Suprapubic skin (tissue), 4 donors: ENCODE results near the gene RIMBP2. TPM values are rescaled to one million over a fixed set of nuclear protein-coding genes. Genes with fewer than 3 reads are reported as not detected.

Experiments used
- DNase-seq, 2 donors: peaks; one replicate each; pipeline ENCODE4 v3.0.0-alpha.2; 2019; ENCODE audit warnings: low spot score in 2 of 2
- H3K27ac ChIP-seq: fragments of 200-600 bp; sonication (generic); one replicate; pipeline ENCODE4 v1.5.1; 2019
- H3K27me3 ChIP-seq: fragments of 200-600 bp; sonication (generic); one replicate; pipeline ENCODE4 v1.5.1; 2019
- H3K36me3 ChIP-seq: fragments of 200-600 bp; sonication (generic); one replicate; pipeline ENCODE4 v1.5.1; 2019
- H3K4me1 ChIP-seq: fragments of 200-600 bp; sonication (generic); one replicate; pipeline ENCODE4 v1.5.1; 2019
- H3K4me3 ChIP-seq: fragments of 200-600 bp; sonication (generic); one replicate; pipeline ENCODE4 v1.5.1; 2019; ENCODE audit warnings: mild to moderate bottlenecking
- H3K9me3 ChIP-seq: fragments of 200-600 bp; sonication (generic); one replicate; pipeline ENCODE4 v1.5.1; 2019
- EP300 ChIP-seq: sonication (generic); formaldehyde crosslinking; IDR thresholded peaks from one replicate; pipeline ENCODE4 v1.6.1; 2017; ENCODE audit warnings: antibody characterized with exemption
- POLR2A ChIP-seq, 2 donors: fragments of 450-650 bp; IDR thresholded peaks; one replicate each; pipeline ENCODE4 v1.6.1; 2017; ENCODE audit warnings: antibody characterized with exemption in 2 of 2, mild to moderate bottlenecking in 2 of 2, moderate library complexity in 2 of 2
- POLR2AphosphoS5 ChIP-seq, 3 donors: sonication (generic); formaldehyde crosslinking; IDR thresholded peaks; one replicate each; pipeline ENCODE4 v1.6.1; 2017; ENCODE audit warnings: antibody characterized with exemption in 3 of 3
- WGBS: methylation state at CpG from one replicate; pipeline ENCODE4 v1.1.5; 2018; 5-methylcytosine and 5-hydroxymethylcytosine counted together
- total RNA-seq, 4 donors: library from RNA; depleted of rRNA; stranded (reverse); fragments of >200 nt; gene quantifications; one replicate each; pipeline ENCODE4 v1.1.0, GENCODE V29; 2016
- TF ChIP-seq, protein P1 (sequence below), 2 donors: fragments of 200-600 bp in 1 of 2; fragments of 450-650 bp in 1 of 2; sonication (generic) in 1 of 2; IDR thresholded peaks; one replicate each; pipeline ENCODE4 v1.5.1; 2016 to 2019; ENCODE audit warnings: antibody characterized with exemption in 2 of 2, mild to moderate bottlenecking in 1 of 2, moderate library complexity in 1 of 2

RIMBP2 gene
- total RNA-seq, 4 donors from 2014 or later, result 2.1 to 21.8 (median 3.0) TPM

DNA sequence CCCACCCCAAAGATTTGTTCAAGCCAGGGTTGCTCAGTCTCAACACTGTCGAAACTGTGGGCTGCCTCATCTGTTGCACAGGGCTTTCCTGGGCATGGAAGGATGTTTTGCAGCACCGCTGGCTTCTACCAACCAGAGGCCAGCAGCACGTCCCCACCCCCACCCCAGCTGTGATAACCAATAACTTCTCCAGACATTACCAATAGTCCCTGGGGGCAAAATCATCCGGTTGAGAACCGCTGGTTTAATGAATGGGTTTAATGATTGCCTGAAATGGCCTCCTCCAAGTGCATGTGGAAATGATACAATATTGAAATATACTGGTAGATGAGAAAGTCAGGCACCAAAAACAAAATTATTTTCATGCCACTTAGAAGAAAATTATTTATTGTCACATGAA, 44.5 kb downstream of the RIMBP2 start:
- WGBS, result 69% methylated on average over 5 of the region's 5 CpGs
- Histone ChIP-seq H3K27me3 (no peaks in the 10 kb centered on the region), H3K4me3 (no peak overlapping the region), H3K9me3 (no peaks in the 10 kb centered on the region), H3K27ac (no peak overlapping the region), H3K36me3 (no peaks in the 10 kb centered on the region), H3K4me1 (no peaks in the 10 kb centered on the region)
- no peak for TF ChIP-seq POLR2A (IDR thresholded peaks at IDR 0.05)
- TF ChIP-seq EP300, result no peak
- TF ChIP-seq POLR2AphosphoS5 (IDR thresholded peaks at IDR 0.05), result no peak
- TF ChIP-seq, protein P1, sequence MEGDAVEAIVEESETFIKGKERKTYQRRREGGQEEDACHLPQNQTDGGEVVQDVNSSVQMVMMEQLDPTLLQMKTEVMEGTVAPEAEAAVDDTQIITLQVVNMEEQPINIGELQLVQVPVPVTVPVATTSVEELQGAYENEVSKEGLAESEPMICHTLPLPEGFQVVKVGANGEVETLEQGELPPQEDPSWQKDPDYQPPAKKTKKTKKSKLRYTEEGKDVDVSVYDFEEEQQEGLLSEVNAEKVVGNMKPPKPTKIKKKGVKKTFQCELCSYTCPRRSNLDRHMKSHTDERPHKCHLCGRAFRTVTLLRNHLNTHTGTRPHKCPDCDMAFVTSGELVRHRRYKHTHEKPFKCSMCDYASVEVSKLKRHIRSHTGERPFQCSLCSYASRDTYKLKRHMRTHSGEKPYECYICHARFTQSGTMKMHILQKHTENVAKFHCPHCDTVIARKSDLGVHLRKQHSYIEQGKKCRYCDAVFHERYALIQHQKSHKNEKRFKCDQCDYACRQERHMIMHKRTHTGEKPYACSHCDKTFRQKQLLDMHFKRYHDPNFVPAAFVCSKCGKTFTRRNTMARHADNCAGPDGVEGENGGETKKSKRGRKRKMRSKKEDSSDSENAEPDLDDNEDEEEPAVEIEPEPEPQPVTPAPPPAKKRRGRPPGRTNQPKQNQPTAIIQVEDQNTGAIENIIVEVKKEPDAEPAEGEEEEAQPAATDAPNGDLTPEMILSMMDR (IDR thresholded peaks at IDR 0.05), result no peak
- DNase-seq, result no peak

DNA sequence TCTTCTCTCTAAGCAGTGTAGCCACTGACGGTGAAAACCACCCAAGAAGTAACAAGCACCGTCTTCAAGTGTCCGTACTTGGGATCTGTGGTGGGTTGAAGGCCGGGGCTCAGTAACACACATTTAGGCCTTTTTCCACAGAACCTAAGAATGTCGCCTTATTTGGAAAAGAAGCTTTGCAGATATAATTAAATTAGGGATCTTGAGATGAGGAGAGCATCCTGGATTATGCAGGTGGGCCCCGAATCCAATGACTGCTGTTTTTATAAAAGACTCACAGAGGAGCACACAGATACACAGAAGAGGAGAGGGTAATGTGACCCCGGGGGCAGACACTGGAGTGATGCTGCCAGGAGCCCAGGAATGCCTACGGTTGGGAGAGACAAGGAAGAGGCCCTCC, 46.3 kb downstream of the RIMBP2 start:
- WGBS, result 76% methylated on average over 8 of the region's 8 CpGs
- DNase-seq, result no peak
- Histone ChIP-seq H3K27ac (no peak overlapping the region), H3K4me3 (no peak overlapping the region), H3K36me3 (no peaks in the 10 kb centered on the region), H3K9me3 (no peaks in the 10 kb centered on the region), H3K27me3 (no peaks in the 10 kb centered on the region), H3K4me1 (no peaks in the 10 kb centered on the region)
- TF ChIP-seq, protein P1 (IDR thresholded peaks at IDR 0.05), result no peak
- TF ChIP-seq EP300, result no peak
- TF ChIP-seq POLR2AphosphoS5 (IDR thresholded peaks at IDR 0.05), result no peak
- TF ChIP-seq POLR2A (IDR thresholded peaks at IDR 0.05), result no peak

DNA sequence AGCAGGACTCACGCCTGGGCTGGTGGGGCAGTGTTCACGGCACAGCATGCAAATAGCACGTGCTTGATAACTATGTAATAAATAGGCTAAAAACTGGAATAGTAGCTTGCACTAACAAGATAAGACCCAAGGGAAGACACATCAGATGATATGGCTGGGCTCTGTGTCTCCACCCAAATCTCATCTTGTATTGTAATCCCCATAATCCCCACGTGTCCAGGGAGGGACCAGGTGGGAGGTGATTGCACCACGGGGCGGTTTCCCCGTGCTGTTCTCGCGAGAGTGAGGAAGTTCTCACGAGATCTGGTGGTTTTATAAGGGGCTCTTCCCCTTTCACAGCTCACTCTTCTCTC, 46.9 kb downstream of the RIMBP2 start:
- H3K27ac ChIP-seq, result no peak overlapping the region
- H3K4me3 ChIP-seq, result no peak overlapping the region
- H3K36me3 ChIP-seq, result no peaks in the 10 kb centered on the region
- no peaks in the 10 kb centered on the region for H3K27me3 ChIP-seq
- 73% methylated on average over 10 of the region's 10 CpGs for WGBS
- H3K9me3 ChIP-seq, result no peaks in the 10 kb centered on the region
- TF ChIP-seq POLR2A (IDR thresholded peaks at IDR 0.05), result no peak
- no peak for TF ChIP-seq POLR2AphosphoS5 (IDR thresholded peaks at IDR 0.05)
- TF ChIP-seq, protein P1 (IDR thresholded peaks at IDR 0.05), result no peak
- TF ChIP-seq EP300, result no peak
- H3K4me1 ChIP-seq, result no peaks in the 10 kb centered on the region
- DNase-seq, result no peak

DNA sequence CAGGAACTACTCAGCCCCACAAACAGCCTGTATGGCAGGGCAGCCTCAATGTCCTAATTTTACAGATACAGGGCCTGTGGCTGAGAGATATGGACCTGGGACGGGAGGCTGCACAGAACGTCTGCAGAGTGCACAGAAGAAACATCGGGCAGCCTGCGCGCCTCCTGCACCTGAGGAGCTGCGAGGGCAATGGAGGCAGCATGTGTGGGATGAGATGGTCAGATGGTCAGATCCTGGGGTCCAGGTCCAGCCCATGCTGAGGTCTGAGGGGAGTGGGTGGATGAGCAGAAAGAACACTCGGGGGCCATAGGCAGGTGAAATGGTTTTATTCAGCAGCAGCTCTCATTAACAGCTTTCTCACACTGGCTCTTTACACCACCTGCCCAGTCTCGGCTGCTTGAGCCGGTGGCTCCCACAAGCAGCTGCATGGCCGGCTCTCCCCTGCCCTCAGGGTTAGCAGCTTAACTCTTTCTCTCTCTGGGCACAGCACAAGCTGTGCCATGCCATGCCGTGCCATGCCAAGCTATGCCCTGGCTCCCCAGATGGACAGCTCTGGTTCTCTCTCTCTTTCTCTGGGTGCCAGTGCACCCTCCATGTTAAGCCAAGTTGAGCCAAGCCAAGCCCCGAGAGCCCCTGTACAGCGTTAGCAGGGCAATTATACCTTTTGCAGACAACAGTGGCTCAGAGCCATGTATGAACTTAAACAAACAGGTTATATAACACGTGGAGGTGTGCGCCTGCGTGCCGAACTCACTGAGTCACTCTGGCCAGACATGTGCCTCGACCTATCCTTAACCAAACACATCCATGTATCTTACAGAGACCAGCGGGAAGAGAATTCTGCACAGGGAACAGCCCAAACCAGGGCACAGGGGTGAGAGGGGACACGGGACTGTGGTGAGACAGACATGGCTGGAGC, 47.6 kb downstream of the RIMBP2 start:
- Histone ChIP-seq H3K4me1 (no peaks in the 10 kb centered on the region), H3K9me3 (no peaks in the 10 kb centered on the region), H3K36me3 (no peaks in the 10 kb centered on the region), H3K27ac (no peak overlapping the region), H3K27me3 (no peaks in the 10 kb centered on the region), H3K4me3 (no peak overlapping the region)
- TF ChIP-seq EP300 (no peak), POLR2A (IDR thresholded peaks at IDR 0.05) (no peak), POLR2AphosphoS5 (IDR thresholded peaks at IDR 0.05) (no peak)
- TF ChIP-seq, protein P1 (IDR thresholded peaks at IDR 0.05), result no peak
- 90% methylated on average over 20 of the region's 20 CpGs for WGBS
- no peak for DNase-seq

DNA sequence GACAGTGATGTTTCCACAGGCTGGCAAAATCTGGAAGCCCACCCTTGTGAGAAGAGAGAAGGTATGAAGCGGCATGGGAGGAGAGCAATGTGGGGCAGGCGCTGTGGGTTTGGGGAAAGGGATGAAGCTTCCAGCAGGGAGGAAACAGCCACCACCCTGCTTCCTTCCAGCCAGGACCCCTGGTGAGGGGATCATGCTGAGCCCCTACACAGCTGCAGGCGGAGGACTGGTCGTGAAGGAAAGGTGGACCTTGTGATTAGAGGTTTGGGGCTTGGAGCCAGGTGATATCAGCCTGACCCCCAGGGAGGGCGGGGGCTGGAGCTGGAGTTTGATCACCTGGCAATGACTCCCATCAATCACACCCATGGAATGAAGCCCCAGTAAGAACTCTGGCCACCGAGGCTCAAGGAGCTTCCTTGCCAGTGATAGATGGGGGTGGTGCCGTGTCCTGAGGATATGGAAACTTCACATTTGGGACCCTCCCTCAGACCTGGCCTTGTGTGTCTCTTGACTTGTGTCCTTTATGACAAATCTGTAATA, 48.6 kb downstream of the RIMBP2 start:
- Histone ChIP-seq H3K4me1 (no peaks in the 10 kb centered on the region), H3K4me3 (no peak overlapping the region), H3K27me3 (no peaks in the 10 kb centered on the region), H3K36me3 (no peaks in the 10 kb centered on the region), H3K27ac (no peak overlapping the region), H3K9me3 (no peaks in the 10 kb centered on the region)
- DNase-seq, result no peak
- 83% methylated on average over 6 of the region's 7 CpGs for WGBS
- TF ChIP-seq, protein P1 (IDR thresholded peaks at IDR 0.05), result no peak
